Heart left ventricle (tissue), 13 donors: Measurements from ENCODE around the gene AKIRIN1.

ENCODE experiments used
- POLR2A ChIP-seq, 2 donors: fragments of 450-650 bp; IDR thresholded peaks; one replicate each; pipeline ENCODE4 v1.6.1; 2017; ENCODE audit warnings: antibody characterized with exemption in 2 of 2, mild to moderate bottlenecking in 2 of 2, moderate library complexity in 2 of 2
- TF ChIP-seq, protein P1 (sequence below), 12 donors: fragments of 200-600 bp; sonication (generic) in 4 of 12; IDR thresholded peaks; one replicate each; pipeline versions ENCODE4 v1.5.0 to v1.8.0; 2018 to 2022; ENCODE audit warnings: antibody characterized with exemption in 12 of 12, mild to moderate bottlenecking in 5 of 12
- donor health status: ischemic (EF 13 %, LVEDD 7.1; RV severe dilation, severe dysfunction).
- donor health status: DM: no; HTN: yes; CAD: no.
- donor health status: DM: no; HTN: no; CAD: no.
- donor health status: ischemic (EF 25% LVEDD 6.9; RV normal size, moderate dysfunction).
- donor health status: ischemic (EF 25% LVEDD 5.7; RV mildly dilated, moderate dysfunction).
- donor health status: ischemic (EF 35%, LVEDD 5.7; RV mildly dilated, moderate dysfunction).
- donor health status: nonischemic (EF 11% LVEDD 7.7; RV severe dilation, severe dysfunction).
- donor health status: DM: yes; HTN: yes; CAD: no.
- donor health status: PGD.
- donor health status: ischemic (EF 29% LVEDD 5.4; RV normal size, mild dysfunction).
- donor health status: nonischemic (EF 23%, LVEDD 6.1; RV moderate dilation, normal function).

DNA sequence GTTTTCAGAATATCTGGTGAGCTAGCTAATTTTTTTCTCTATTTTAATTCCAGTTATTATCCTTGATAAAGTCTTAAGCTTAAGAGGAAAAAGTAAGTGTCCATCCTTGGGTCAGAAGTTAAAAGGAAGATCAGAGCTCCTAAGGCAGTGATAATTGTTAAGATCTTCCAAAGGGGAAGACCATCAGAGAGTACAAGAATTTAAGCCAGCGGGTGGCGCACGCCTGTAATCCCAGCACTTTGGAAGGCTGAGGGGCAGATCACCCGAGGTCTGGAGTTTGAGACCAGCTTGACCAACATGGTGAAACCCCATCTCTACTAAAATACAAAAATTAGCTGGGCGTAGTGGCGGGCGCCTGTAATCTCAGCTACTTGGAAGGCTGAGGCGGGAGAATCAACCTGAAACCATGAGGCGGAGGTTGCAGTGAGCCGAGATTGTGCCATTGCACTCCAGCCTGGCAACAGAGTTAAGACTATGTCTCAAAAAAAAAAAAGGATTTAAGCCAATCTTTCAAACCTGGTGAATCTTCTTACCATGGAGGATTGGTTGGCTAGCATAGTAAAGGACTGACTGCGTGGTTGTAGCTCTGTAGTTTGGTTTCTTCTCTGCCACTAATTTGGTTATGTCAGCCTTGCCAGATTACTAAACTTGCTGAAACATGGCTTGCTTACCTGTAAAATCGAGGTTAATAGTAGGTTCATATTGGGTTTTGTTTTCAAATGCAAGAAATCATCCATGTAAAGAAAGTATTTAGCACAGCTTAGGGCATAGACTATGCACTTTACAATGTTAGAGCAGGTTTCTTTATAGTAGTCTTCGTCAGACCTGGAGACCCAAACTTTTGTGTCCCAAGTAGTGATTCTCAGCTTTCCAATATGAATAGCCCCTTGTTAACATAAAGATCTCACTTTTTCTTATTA lies 15.9 kb downstream of the AKIRIN1 start:
- TF ChIP-seq POLR2A (IDR thresholded peaks at IDR 0.05) = no peak
- TF ChIP-seq, protein P1, sequence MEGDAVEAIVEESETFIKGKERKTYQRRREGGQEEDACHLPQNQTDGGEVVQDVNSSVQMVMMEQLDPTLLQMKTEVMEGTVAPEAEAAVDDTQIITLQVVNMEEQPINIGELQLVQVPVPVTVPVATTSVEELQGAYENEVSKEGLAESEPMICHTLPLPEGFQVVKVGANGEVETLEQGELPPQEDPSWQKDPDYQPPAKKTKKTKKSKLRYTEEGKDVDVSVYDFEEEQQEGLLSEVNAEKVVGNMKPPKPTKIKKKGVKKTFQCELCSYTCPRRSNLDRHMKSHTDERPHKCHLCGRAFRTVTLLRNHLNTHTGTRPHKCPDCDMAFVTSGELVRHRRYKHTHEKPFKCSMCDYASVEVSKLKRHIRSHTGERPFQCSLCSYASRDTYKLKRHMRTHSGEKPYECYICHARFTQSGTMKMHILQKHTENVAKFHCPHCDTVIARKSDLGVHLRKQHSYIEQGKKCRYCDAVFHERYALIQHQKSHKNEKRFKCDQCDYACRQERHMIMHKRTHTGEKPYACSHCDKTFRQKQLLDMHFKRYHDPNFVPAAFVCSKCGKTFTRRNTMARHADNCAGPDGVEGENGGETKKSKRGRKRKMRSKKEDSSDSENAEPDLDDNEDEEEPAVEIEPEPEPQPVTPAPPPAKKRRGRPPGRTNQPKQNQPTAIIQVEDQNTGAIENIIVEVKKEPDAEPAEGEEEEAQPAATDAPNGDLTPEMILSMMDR (IDR thresholded peaks at IDR 0.05) = no peak
